PC-3 (cell line): ENCODE measurements around the gene SEMA5A. TPM values are rescaled to one million over a fixed set of nuclear protein-coding genes. Genes with fewer than 3 reads are reported as not detected.

Experiments used
- ATAC-seq: fragments of 200-7000 bp; cut with Tn5 transposase; 2 replicates; pipeline ENCODE4 v1.9.1; 2020; ENCODE audit warnings: mild to moderate bottlenecking, moderate library complexity
- BruUV-seq: library from RNA; stranded (reverse); fragments of 400-500 nt; replicated peaks from 2 replicates; lab custom pipeline; 2021; lab: Mats Ljungman, UMichigan
- CTCF ChIA-PET: fragments of 300-600 bp; sonication (Branson Sonifier 250); formaldehyde crosslinking; loops from one replicate; lab custom pipeline; 2022; ENCODE audit warnings: antibody characterized with exemption; lab: Charles Lee
- POLR2A ChIA-PET: fragments of 300-600 bp; sonication (Branson Sonifier 250); formaldehyde crosslinking; loops from one replicate; lab custom pipeline; 2022; ENCODE audit warnings: antibody characterized with exemption; ENCODE audit not compliant: unreplicated experiment; lab: Charles Lee
- DNase-seq: peaks from one replicate; pipeline ENCODE4 v3.0.0-alpha.2; 2015
- H2AFZ ChIP-seq: fragments of 300-600 bp; sonication (generic); 2 replicates; pipeline ENCODE4 v1.6.0; 2016; ENCODE audit warnings: antibody characterized with exemption, low read length
- H3F3A ChIP-seq: fragments of 300-600 bp; sonication (generic); one replicate; pipeline ENCODE4 v1.6.0; 2017; ENCODE audit warnings: antibody characterized with exemption, low read length, control low read depth, mild to moderate bottlenecking; ENCODE audit not compliant: unreplicated experiment
- H3K27ac ChIP-seq: fragments of 300-600 bp; sonication (generic); 2 replicates; pipeline ENCODE4 v1.5.1; 2016; ENCODE audit warnings: mild to moderate bottlenecking, low read length
- H3K27me3 ChIP-seq: fragments of 300-600 bp; sonication (generic); 2 replicates; pipeline ENCODE4 v1.6.1; 2016; ENCODE audit warnings: low read length, mixed read lengths
- H3K36me3 ChIP-seq: fragments of 300-600 bp; sonication (generic); 2 replicates; pipeline ENCODE4 v1.6.1; 2016; ENCODE audit warnings: low read depth, mixed run types, low read length, mixed read lengths
- H3K4me1 ChIP-seq: fragments of 300-600 bp; sonication (generic); 2 replicates; pipeline ENCODE4 v1.5.1; 2016; ENCODE audit warnings: low read length; ENCODE audit not compliant: insufficient read depth
- H3K4me2 ChIP-seq: fragments of 300-600 bp; sonication (generic); 2 replicates; pipeline ENCODE4 v1.6.0; 2016; ENCODE audit warnings: low read length
- H3K4me3 ChIP-seq: fragments of 300-600 bp; sonication (generic); 2 replicates; pipeline ENCODE4 v1.5.1; 2016; ENCODE audit warnings: mild to moderate bottlenecking, low read length, mixed read lengths
- H3K79me2 ChIP-seq: fragments of 300-600 bp; sonication (generic); 2 replicates; pipeline ENCODE4 v1.6.1; 2017; ENCODE audit warnings: low read length, mixed read lengths
- H3K9ac ChIP-seq: fragments of 300-600 bp; sonication (generic); 2 replicates; pipeline ENCODE4 v1.6.0; 2016; ENCODE audit warnings: mild to moderate bottlenecking, low read length
- H3K9me2 ChIP-seq: fragments of 300-600 bp; sonication (generic); replicated peaks from 2 replicates; pipeline ENCODE4 v1.6.1; 2016; ENCODE audit warnings: mixed run types, low read length, mixed read lengths
- H3K9me3 ChIP-seq: fragments of 300-600 bp; sonication (generic); 2 replicates; pipeline ENCODE4 v1.6.1; 2016; ENCODE audit warnings: low read length, mixed read lengths
- H4K20me1 ChIP-seq: fragments of 300-600 bp; sonication (generic); 2 replicates; pipeline ENCODE4 v1.6.1; 2016; ENCODE audit warnings: low read length, mixed read lengths
- CTCF ChIP-seq: fragments of 300-600 bp; sonication (generic); conservative IDR thresholded peaks from 2 replicates; pipeline ENCODE4 v1.5.1; 2017; ENCODE audit warnings: antibody characterized with exemption, low read depth, mild to moderate bottlenecking, low read length
- EZH2 ChIP-seq: fragments of 300-600 bp; sonication (generic); IDR thresholded peaks from one replicate; pipeline ENCODE4 v1.6.1; 2017; ENCODE audit warnings: antibody characterized with exemption, mild to moderate bottlenecking, low read length; ENCODE audit not compliant: unreplicated experiment
- EZH2phosphoT487 ChIP-seq: fragments of 300-600 bp; sonication (generic); IDR thresholded peaks from 2 replicates; pipeline ENCODE4 v1.6.1; 2018; ENCODE audit warnings: mild to moderate bottlenecking, antibody characterized with exemption, low read length, borderline replicate concordance
- intact Hi-C: fragments of 100-400 bp; cut with micrococcal nuclease; formaldehyde crosslinking; loops from 2 replicates; pipeline ENCODE4 v1.9.0; 2023
- total RNA-seq: library from RNA; depleted of rRNA; stranded (reverse); fragments of >200 nt; gene quantifications from 2 replicates; pipeline ENCODE4 v1.2.3, GENCODE V29; 2014

Gene SEMA5A
- total RNA-seq, 1 experiment from 2014 or later, result 4.4 TPM

- Histone ChIP-seq H2AFZ (no peak overlapping the region), H3K27ac (no peak overlapping the region), H3K36me3 (no peaks in the 10 kb centered on the region), H3K4me2 (no peak overlapping the region), H4K20me1 (no peaks in the 10 kb centered on the region), H3K4me3 (no peak overlapping the region), H3F3A (no peaks in the 10 kb centered on the region), H3K9me3 (no peaks in the 10 kb centered on the region), H3K4me1 (no peaks in the 10 kb centered on the region; the same call in 1 of the 2 replicates), H3K79me2 (no peaks in the 10 kb centered on the region), H3K9ac (no peak overlapping the region), H3K9me2 (no peaks in the 10 kb centered on the region), H3K27me3 (no peaks in the 10 kb centered on the region)
- intact Hi-C loops, result no loop called here
- BruUV-seq, result no TSS peak
- no peak for ATAC-seq
- POLR2A ChIA-PET, result no interaction called here
- DNase-seq, result no peak
- TF ChIP-seq EZH2 (no peak), EZH2phosphoT487 (no peak), CTCF (no peak)
- CTCF ChIA-PET, result no interaction called here
Measured at GRCh38 chr5:9538504-9538903, 7.4 kb downstream of the SEMA5A start.

- no peak overlapping the region for H3K4me2 ChIP-seq
- ATAC-seq (no peak), DNase-seq (no peak)
- no peaks in the 10 kb centered on the region for H3K4me1 ChIP-seq
- H3K9me3 ChIP-seq, result no peaks in the 10 kb centered on the region
- H3K9me2 ChIP-seq, result no peaks in the 10 kb centered on the region
- no peak overlapping the region for H3K9ac ChIP-seq
- H2AFZ ChIP-seq, result no peak overlapping the region
- no peak for TF ChIP-seq CTCF
- TF ChIP-seq EZH2, result no peak
- no peak for TF ChIP-seq EZH2phosphoT487
- POLR2A ChIA-PET, result no interaction called here
- H3F3A ChIP-seq, result no peaks in the 10 kb centered on the region
- H3K4me3 ChIP-seq, result no peak overlapping the region
- no peaks in the 10 kb centered on the region for H3K36me3 ChIP-seq
- CTCF ChIA-PET, result no interaction called here
- no peaks in the 10 kb centered on the region for H3K79me2 ChIP-seq
- H3K27ac ChIP-seq, result no peak overlapping the region
- H3K27me3 ChIP-seq, result no peaks in the 10 kb centered on the region
- no TSS peak for BruUV-seq
- no peaks in the 10 kb centered on the region for H4K20me1 ChIP-seq
- intact Hi-C loops, result no loop called here
Measured at GRCh38 chr5:9537223-9538141, 8.4 kb downstream of the SEMA5A start.

GRCh38 chr5:9536717-9537116 lies 9.2 kb downstream of the SEMA5A start:
- H3K4me3 ChIP-seq, result no peak overlapping the region
- H3K79me2 ChIP-seq, result no peaks in the 10 kb centered on the region
- TF ChIP-seq EZH2, result no peak
- no peak for TF ChIP-seq EZH2phosphoT487
- no peak for TF ChIP-seq CTCF
- ChIA-PET POLR2A (no interaction called here), CTCF (no interaction called here)
- H3K4me1 ChIP-seq, result no peaks in the 10 kb centered on the region
- no peak for DNase-seq
- H3K9me2 ChIP-seq, result no peaks in the 10 kb centered on the region
- no peak overlapping the region for H2AFZ ChIP-seq
- intact Hi-C loops, result no loop called here
- H3K27me3 ChIP-seq, result no peaks in the 10 kb centered on the region
- no peak overlapping the region for H3K9ac ChIP-seq
- no peaks in the 10 kb centered on the region for H4K20me1 ChIP-seq
- H3K36me3 ChIP-seq, result no peaks in the 10 kb centered on the region
- no peak for ATAC-seq
- no peaks in the 10 kb centered on the region for H3F3A ChIP-seq
- H3K4me2 ChIP-seq, result no peak overlapping the region
- BruUV-seq, result no TSS peak
- no peak overlapping the region for H3K27ac ChIP-seq
- H3K9me3 ChIP-seq, result no peaks in the 10 kb centered on the region
